Measurements from ENCODE around the gene KRT20. TPM values are rescaled to one million over a fixed set of nuclear protein-coding genes. Genes with fewer than 3 reads are reported as not detected.

KRT20 gene
- total and polyA plus RNA-seq, 2 of the 13 experiments (the other 11 are each of a cell fraction or from before 2014, with no cell fraction given): 0.13 to 0.20 TPM

GRCh38 chr17:40915199-40915661 lies 30.2 kb upstream of the KRT20 start (continued):
- TF ChIP-seq ATF2 (CRISPR knock-in tag; IDR thresholded peaks at IDR 0.05): peak; percentile 70
- TF ChIP-seq HMG20A (CRISPR knock-in tag; IDR thresholded peaks at IDR 0.05; ENCODE audit: borderline replicate concordance): peak; percentile 87
- TF ChIP-seq MZF1 (CRISPR knock-in tag; IDR thresholded peaks at IDR 0.05; ENCODE audit: borderline replicate concordance): no peak
- TF ChIP-seq CEBPG (CRISPR knock-in tag; IDR thresholded peaks at IDR 0.05): peak; percentile 69; the same call in 1 of the 2 replicates
- peak; percentile 12 to 79; a peak in 1 of 4 replicates for TF ChIP-seq EP300 (IDR thresholded peaks at IDR 0.05; ENCODE audit: low read depth in 2 of 2, low read length in 2 of 2)
- TF ChIP-seq EP300 (CRISPR knock-in tag; IDR thresholded peaks at IDR 0.05; ENCODE audit: borderline replicate concordance): peak; percentile 78
- TF ChIP-seq ZSCAN29 (CRISPR knock-in tag; conservative IDR thresholded peaks at IDR 0.05): no peak
- TF ChIP-seq EZH2 (conservative IDR thresholded peaks at IDR 0.05; ENCODE audit: low read depth, low read length): no peak
- TF ChIP-seq RBAK (CRISPR knock-in tag; IDR thresholded peaks at IDR 0.05): no peak
- TF ChIP-seq FOSL1 (CRISPR knock-in tag; IDR thresholded peaks at IDR 0.05; ENCODE audit: borderline replicate concordance): 0 out of 2 replicates have a peak, but pooled peaks have one; percentile 18
- peak; percentile 75 for TF ChIP-seq ZGPAT (CRISPR knock-in tag; IDR thresholded peaks at IDR 0.05)
- no peak for TF ChIP-seq ZNF451 (CRISPR knock-in tag; IDR thresholded peaks at IDR 0.05)
- no peak for TF ChIP-seq RAD51 (IDR thresholded peaks at IDR 0.05; ENCODE audit: borderline replicate concordance)
- TF ChIP-seq SNAPC2 (CRISPR knock-in tag; IDR thresholded peaks at IDR 0.05): no peak
- TF ChIP-seq ZMYM2 (CRISPR knock-in tag; IDR thresholded peaks at IDR 0.05): no peak
- peak; percentile 52; the same call in 1 of the 2 replicates for TF ChIP-seq THRA (CRISPR knock-in tag; IDR thresholded peaks at IDR 0.05; ENCODE audit: borderline replicate concordance)
- TF ChIP-seq ZFYVE20 (CRISPR knock-in tag; IDR thresholded peaks at IDR 0.05; ENCODE audit: borderline replicate concordance, low read depth): no peak
- peak; percentile 39; the same call in 1 of the 2 replicates for TF ChIP-seq FOXO1 (CRISPR knock-in tag; IDR thresholded peaks at IDR 0.05)
- TF ChIP-seq TAF15 (IDR thresholded peaks at IDR 0.05; ENCODE audit: low read depth, low read length, poor library complexity, severe bottlenecking): no peak
- TF ChIP-seq ATF3 (CRISPR knock-in tag; IDR thresholded peaks at IDR 0.05): peak; percentile 86
- peak; percentile 71; the same call in 1 of the 2 replicates for TF ChIP-seq MIER3 (CRISPR knock-in tag; IDR thresholded peaks at IDR 0.05; ENCODE audit: borderline replicate concordance)
- TF ChIP-seq SMAD1 (CRISPR knock-in tag; IDR thresholded peaks at IDR 0.05; ENCODE audit: borderline replicate concordance, low read depth): no peak
- no peak for TF ChIP-seq ZSCAN9 (CRISPR knock-in tag; IDR thresholded peaks at IDR 0.05; ENCODE audit: borderline replicate concordance)
- TF ChIP-seq ZNF460 (CRISPR knock-in tag; IDR thresholded peaks at IDR 0.05; ENCODE audit: borderline replicate concordance): no peak

Measured in HepG2 (cell line).